CD14-positive monocyte (primary cell): ENCODE measurements around the gene SYNDIG1. TPM values are rescaled to one million over a fixed set of nuclear protein-coding genes. Genes with fewer than 3 reads are reported as not detected.

Source experiments
- DNase-seq, 3 donors: peaks; one replicate each; pipeline ENCODE4 v3.0.0-alpha.2; 2011 to 2022
- H2AFZ ChIP-seq: 2 replicates; pipeline ENCODE4 v1.6.0; 2012; ENCODE audit warnings: mild to moderate bottlenecking, low read depth, low read length, inconsistent platforms; ENCODE audit not compliant: insufficient read depth, poor library complexity, severe bottlenecking
- H3K27ac ChIP-seq, 2 donors: 1 replicate in 1 of 2; 2 replicates in 1 of 2; pipeline ENCODE4 v1.5.1; 2012 to 2013; ENCODE audit warnings: low read length in 2 of 2, control low read depth in 1 of 2, inconsistent platforms in 1 of 2, low read depth in 1 of 2, mild to moderate bottlenecking in 1 of 2
- H3K27me3 ChIP-seq, 2 donors: one replicate each; pipeline versions ENCODE4 v1.6.0 to v1.6.1; 2011 to 2013; ENCODE audit warnings: low read length in 2 of 2; ENCODE audit not compliant: control insufficient read depth in 2 of 2, insufficient read depth in 2 of 2
- H3K36me3 ChIP-seq, 2 donors: replicated peaks in 1 of 2; 1 replicate in 1 of 2; 2 replicates in 1 of 2; pipeline versions ENCODE4 v1.5.1 to v1.6.1; 2012 to 2013; ENCODE audit warnings: low read length in 2 of 2, control low read depth in 1 of 2, inconsistent platforms in 1 of 2, mild to moderate bottlenecking in 1 of 2; ENCODE audit not compliant: insufficient read depth in 2 of 2, control insufficient read depth in 1 of 2
- H3K4me1 ChIP-seq, 2 donors: 1 replicate in 1 of 2; 2 replicates in 1 of 2; pipeline versions ENCODE4 v1.5.1 to v1.6.1; 2012 to 2013; ENCODE audit warnings: low read length in 2 of 2, control low read depth in 1 of 2, inconsistent platforms in 1 of 2, mild to moderate bottlenecking in 1 of 2, moderate library complexity in 1 of 2; ENCODE audit not compliant: insufficient read depth in 2 of 2, control insufficient read depth in 1 of 2
- H3K4me2 ChIP-seq: replicated peaks from 2 replicates; pipeline ENCODE3; 2012; ENCODE audit warnings: low read length, moderate library complexity, mild to moderate bottlenecking; ENCODE audit not compliant: poor library complexity, severe bottlenecking; ENCODE audit errors: extremely low read depth
- H3K4me3 ChIP-seq, 3 experiments: fragments of 200-600 bp in 1 of 3; sonication (generic) in 1 of 3; replicated peaks in 1 of 3; 1 replicate in 2 of 3; 2 replicates in 1 of 3; pipeline ENCODE4 v1.5.1; 2011 to 2013; ENCODE audit warnings: low read length in 3 of 3, mild to moderate bottlenecking in 3 of 3, control low read depth in 2 of 3, low read depth in 2 of 3, inconsistent platforms in 1 of 3, moderate library complexity in 1 of 3
- H3K79me2 ChIP-seq: 2 replicates; pipeline ENCODE4 v1.6.0; 2012; ENCODE audit warnings: mild to moderate bottlenecking, control low read depth, inconsistent platforms, low read length, moderate library complexity; ENCODE audit not compliant: insufficient read depth
- H3K9ac ChIP-seq: 2 replicates; pipeline ENCODE4 v1.6.0; 2017; ENCODE audit warnings: low read length, mild to moderate bottlenecking; ENCODE audit not compliant: insufficient read depth, poor library complexity, severe bottlenecking
- H3K9me3 ChIP-seq, 2 donors: replicated peaks in 1 of 2; 1 replicate in 1 of 2; 2 replicates in 1 of 2; pipeline versions ENCODE4 v1.5.1 to v1.6.1; 2012 to 2013; ENCODE audit warnings: low read length in 2 of 2, control low read depth in 1 of 2; ENCODE audit not compliant: control insufficient read depth in 1 of 2, insufficient read depth in 1 of 2
- H4K20me1 ChIP-seq: 2 replicates; pipeline ENCODE4 v1.6.0; 2012; ENCODE audit warnings: mild to moderate bottlenecking, low read length, control low read depth, moderate library complexity; ENCODE audit not compliant: insufficient read depth
- H3K27ac Mint-ChIP-seq, 7 donors: one replicate each; pipeline ENCODE4 v1.8.0; 2020; ENCODE audit warnings: mild to moderate bottlenecking in 7 of 7, mixed read lengths in 7 of 7, moderate library complexity in 6 of 7, inconsistent platforms in 2 of 7
- H3K27me3 Mint-ChIP-seq, 3 donors: one replicate each; pipeline ENCODE4 v1.8.0; 2021 to 2022; ENCODE audit warnings: low read depth in 3 of 3, mild to moderate bottlenecking in 3 of 3, mixed read lengths in 3 of 3, moderate library complexity in 3 of 3, inconsistent platforms in 1 of 3
- H3K36me3 Mint-ChIP-seq, 2 donors: one replicate each; pipeline ENCODE4 v1.8.0; 2020; ENCODE audit warnings: mixed read lengths in 2 of 2, inconsistent platforms in 1 of 2, mild to moderate bottlenecking in 1 of 2
- H3K4me1 Mint-ChIP-seq: one replicate; pipeline ENCODE4 v1.8.0; 2020; ENCODE audit warnings: mild to moderate bottlenecking, mixed read lengths
- H3K4me3 Mint-ChIP-seq, 2 donors: one replicate each; pipeline ENCODE4 v1.8.0; 2020; ENCODE audit warnings: mild to moderate bottlenecking in 2 of 2, mixed read lengths in 2 of 2, moderate library complexity in 1 of 2
- H3K9me3 Mint-ChIP-seq, 7 donors: one replicate each; pipeline ENCODE4 v1.8.0; 2020 to 2022; ENCODE audit warnings: mixed read lengths in 7 of 7, mild to moderate bottlenecking in 6 of 7, moderate library complexity in 6 of 7, inconsistent platforms in 2 of 7
- CTCF ChIP-seq: fragments of 200-600 bp; IDR thresholded peaks from one replicate; pipeline ENCODE4 v1.8.0; 2022; ENCODE audit warnings: antibody characterized with exemption, mild to moderate bottlenecking
- WGBS: methylation state at CpG from one replicate; pipeline ENCODE4 v1.1.5; 2013; ENCODE audit warnings: missing lambda C conversion rate; ENCODE audit not compliant: insufficient coverage; 5-methylcytosine and 5-hydroxymethylcytosine counted together
- intact Hi-C, 2 donors: fragments of 100-400 bp; cut with micrococcal nuclease; formaldehyde crosslinking; loops; one replicate each; pipeline versions ENCODE4 v1.15.0 to v1.15.1; 2023
- polyA plus RNA-seq, 3 donors: library from polyadenylated mRNA; depleted of rRNA in 1 of 3; unstranded in 2 of 3; stranded (reverse) in 1 of 3; fragments of 300-500 nt in 2 of 3; fragments of >200 nt in 1 of 3; fragmentation: Illumina TruSeq in 2 of 3; gene quantifications; 1 replicate in 2 of 3; 2 replicates in 1 of 3; pipeline ENCODE4 v1.2.3, GENCODE V29; 2012 to 2021

SYNDIG1 gene
- polyA plus RNA-seq, 3 donors: not detected

- Mint-ChIP-seq H3K4me3 (no peak overlapping the region), H3K9me3 (peaks cover 0 to 7% (median 2%) of the 10 kb centered on the region in 7 donors), H3K4me1 (no peaks in the 10 kb centered on the region), H3K27me3 (peaks cover 2 to 6% (median 2%) of the 10 kb centered on the region in 3 donors), H3K27ac (no peak overlapping the region), H3K36me3 (no peaks in the 10 kb centered on the region)
- Histone ChIP-seq H2AFZ (no peak overlapping the region), H3K27ac (no peak overlapping the region), H3K79me2 (no peaks in the 10 kb centered on the region), H3K36me3 (no peaks in the 10 kb centered on the region), H3K9me3 (no peaks in the 10 kb centered on the region), H3K4me2 (no peak overlapping the region), H3K4me1 (no peaks in the 10 kb centered on the region), H3K27me3 (no peaks in the 10 kb centered on the region), H4K20me1 (no peaks in the 10 kb centered on the region), H3K4me3 (no peak overlapping the region), H3K9ac (no peak overlapping the region)
- no peak for DNase-seq
- intact Hi-C loops: no loop called here
- no peak for TF ChIP-seq CTCF
- WGBS: 90% methylated on average over 9 of the region's 14 CpGs
Observed at GRCh38 chr20:24535941-24536730, 66.7 kb downstream of the SYNDIG1 start.

GRCh38 chr20:24537210-24537609 is 67.8 kb downstream of the SYNDIG1 start:
- H3K9ac ChIP-seq: no peak overlapping the region
- H3K4me2 ChIP-seq: no peak overlapping the region
- H3K9me3 Mint-ChIP-seq: peaks cover 0 to 9% (median 2%) of the 10 kb centered on the region in 7 donors
- H3K79me2 ChIP-seq: no peaks in the 10 kb centered on the region
- H3K4me1 ChIP-seq: no peaks in the 10 kb centered on the region
- peaks cover 2 to 3% (median 2%) of the 10 kb centered on the region in 3 donors for H3K27me3 Mint-ChIP-seq
- no peaks in the 10 kb centered on the region for H3K27me3 ChIP-seq
- H3K9me3 ChIP-seq: no peaks in the 10 kb centered on the region
- no peaks in the 10 kb centered on the region for H3K36me3 ChIP-seq
- intact Hi-C loops: no loop called here
- no peak overlapping the region for H2AFZ ChIP-seq
- no peak overlapping the region for H3K4me3 Mint-ChIP-seq
- H3K4me1 Mint-ChIP-seq: no peaks in the 10 kb centered on the region
- no peak for DNase-seq
- TF ChIP-seq CTCF: no peak
- no CpG with 5 or more reads among the region's 1 CpG for WGBS
- H3K36me3 Mint-ChIP-seq: no peaks in the 10 kb centered on the region
- H3K27ac Mint-ChIP-seq: no peak overlapping the region
- H4K20me1 ChIP-seq: no peaks in the 10 kb centered on the region
- no peak overlapping the region for H3K27ac ChIP-seq
- H3K4me3 ChIP-seq: no peak overlapping the region
